HG03280 (cell line): ENCODE data around the gene PCNX2.
"Not testable (repeated sequence)": the region's sequence is repeated elsewhere in the genome, so short reads cannot be mapped to it uniquely, and the experiment has no call there.

Experiments
- ATAC-seq: cut with Tn5 transposase; IDR thresholded peaks from one replicate; pipeline ENCODE4 v1.9.1; 2021; ENCODE audit warnings: mild to moderate bottlenecking, moderate library complexity; ENCODE audit not compliant: unreplicated experiment

Gene PCNX2

GRCh38 chr1:233109096-233109495 is 186.4 kb downstream of the PCNX2 start:
- ATAC-seq = no peak

GRCh38 chr1:233107716-233108130 is 187.8 kb downstream of the PCNX2 start:
- ATAC-seq = not testable (repeated sequence)

GRCh38 chr1:233107130-233107660 is 188.3 kb downstream of the PCNX2 start:
- no peak for ATAC-seq

GRCh38 chr1:233105225-233105624 is 190.3 kb downstream of the PCNX2 start:
- no peak for ATAC-seq

- ATAC-seq = no peak
Observed at GRCh38 chr1:233102341-233102740, 193.2 kb downstream of the PCNX2 start.

GRCh38 chr1:233097959-233098580 is 197.5 kb downstream of the PCNX2 start:
- ATAC-seq = no peak

GRCh38 chr1:233097546-233097945 is 198.0 kb downstream of the PCNX2 start:
- ATAC-seq = no peak

GRCh38 chr1:233094691-233095090 is 200.8 kb downstream of the PCNX2 start:
- ATAC-seq = no peak

GRCh38 chr1:233094269-233094668 is 201.3 kb downstream of the PCNX2 start:
- no peak for ATAC-seq

GRCh38 chr1:233090746-233091494 is 204.6 kb downstream of the PCNX2 start:
- no peak for ATAC-seq

GRCh38 chr1:233089251-233089650 is 206.3 kb downstream of the PCNX2 start:
- ATAC-seq = no peak

- no peak for ATAC-seq
Observed at GRCh38 chr1:233088613-233089012, 206.9 kb downstream of the PCNX2 start.

GRCh38 chr1:233086961-233087881 is 208.3 kb downstream of the PCNX2 start:
- no peak for ATAC-seq

GRCh38 chr1:233085566-233085965 is 210.0 kb downstream of the PCNX2 start:
- ATAC-seq = no peak

GRCh38 chr1:233082778-233083550 is 212.6 kb downstream of the PCNX2 start:
- ATAC-seq = no peak

GRCh38 chr1:233081735-233082134 is 213.8 kb downstream of the PCNX2 start:
- no peak for ATAC-seq

- ATAC-seq = not testable (repeated sequence)
Observed at GRCh38 chr1:233080827-233081226, 214.7 kb downstream of the PCNX2 start.

- no peak for ATAC-seq
Observed at GRCh38 chr1:233080286-233080685, 215.2 kb downstream of the PCNX2 start.

- no peak for ATAC-seq
Observed at GRCh38 chr1:233079574-233079973, 216.0 kb downstream of the PCNX2 start.

GRCh38 chr1:233078396-233078795 is 217.1 kb downstream of the PCNX2 start:
- no peak for ATAC-seq
